ENCODE data around the gene ACKR2.
"Not testable (repeated sequence)": the region's sequence is repeated elsewhere in the genome, so short reads cannot be mapped to it uniquely, and the experiment has no call there.

Gene ACKR2

DNA sequence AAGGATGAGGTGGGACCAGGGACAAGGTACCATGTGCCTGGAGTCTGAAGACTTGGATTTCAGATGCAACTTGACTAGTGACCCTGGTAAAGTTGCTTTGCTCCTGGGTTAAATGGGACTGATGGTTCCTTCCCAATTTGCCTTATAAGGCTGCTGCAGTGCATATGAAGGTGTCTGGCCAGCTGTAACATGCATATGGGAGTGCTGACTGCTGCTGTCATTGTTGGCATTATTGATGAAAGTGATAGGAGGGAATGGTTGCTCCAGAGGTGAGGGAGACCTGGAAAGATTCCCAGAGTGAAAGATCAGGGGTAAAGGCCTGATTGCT is 45.9 kb downstream of the ACKR2 start:
- DNase-seq (ENCODE audit: low read depth in 1 of 2, low spot score in 1 of 2), result no peak

DNA sequence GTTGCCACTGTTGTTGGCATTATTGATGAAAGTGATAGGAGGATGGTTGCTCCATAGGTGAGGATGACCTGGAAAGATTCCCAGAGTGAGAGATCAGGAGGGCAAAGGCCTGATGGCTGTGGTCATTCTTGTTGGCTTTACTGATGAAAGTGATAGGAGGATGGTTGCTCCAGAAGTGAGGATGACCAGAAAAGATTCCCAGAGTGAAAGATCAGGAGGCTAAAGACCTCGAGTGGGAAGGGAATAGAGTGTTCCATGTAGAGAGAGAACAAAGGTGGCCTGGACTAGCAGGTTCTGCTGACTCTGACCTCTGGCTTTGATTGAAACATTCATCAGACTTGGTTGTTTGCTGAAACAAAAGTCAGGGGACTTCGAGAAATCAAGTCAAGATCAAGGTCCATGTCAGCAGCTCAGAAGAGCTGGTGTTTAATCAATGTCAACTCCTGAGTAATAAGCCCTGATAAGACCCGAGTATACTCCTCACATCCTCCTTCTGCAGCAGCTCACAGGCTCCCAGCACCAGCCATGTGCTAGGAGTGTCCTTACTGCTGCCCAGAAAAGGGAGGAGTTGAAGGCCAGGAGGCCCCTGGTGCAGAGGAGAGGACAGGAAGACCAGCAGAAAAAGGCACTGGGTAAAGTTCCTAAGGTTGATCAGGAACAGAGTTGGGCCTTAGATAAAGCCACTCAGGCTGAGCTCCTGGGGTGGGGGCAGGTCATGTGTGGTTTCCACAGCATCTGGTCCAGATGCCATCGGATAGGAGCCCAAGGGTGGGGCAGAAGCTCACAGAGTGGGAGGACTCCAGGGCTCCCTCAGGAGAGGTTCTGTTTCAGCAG is 46.5 kb downstream of the ACKR2 start:
- no peak for DNase-seq (ENCODE audit: low read depth in 1 of 2, low spot score in 1 of 2)

DNA sequence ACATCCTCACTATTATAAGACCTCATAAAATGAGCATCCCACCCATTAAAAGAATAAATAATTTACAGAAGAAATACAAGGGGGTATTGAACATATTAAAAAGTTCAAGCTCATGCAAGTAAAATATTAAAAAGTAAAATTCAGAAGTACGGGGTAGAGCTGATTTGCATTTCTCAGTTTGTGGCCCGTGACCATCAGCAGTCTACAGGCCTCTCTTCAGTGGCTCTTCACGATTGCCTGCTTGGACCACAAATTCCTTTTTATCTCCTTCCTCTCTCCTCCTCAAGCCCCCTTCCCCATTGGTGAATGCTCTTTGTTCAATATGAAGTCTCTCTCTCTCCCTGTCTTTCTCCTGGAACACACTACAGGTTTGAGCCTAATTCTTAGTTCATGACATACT is 47.3 kb downstream of the ACKR2 start:
- DNase-seq (ENCODE audit: low read depth in 1 of 2, low spot score in 1 of 2), result no peak

DNA sequence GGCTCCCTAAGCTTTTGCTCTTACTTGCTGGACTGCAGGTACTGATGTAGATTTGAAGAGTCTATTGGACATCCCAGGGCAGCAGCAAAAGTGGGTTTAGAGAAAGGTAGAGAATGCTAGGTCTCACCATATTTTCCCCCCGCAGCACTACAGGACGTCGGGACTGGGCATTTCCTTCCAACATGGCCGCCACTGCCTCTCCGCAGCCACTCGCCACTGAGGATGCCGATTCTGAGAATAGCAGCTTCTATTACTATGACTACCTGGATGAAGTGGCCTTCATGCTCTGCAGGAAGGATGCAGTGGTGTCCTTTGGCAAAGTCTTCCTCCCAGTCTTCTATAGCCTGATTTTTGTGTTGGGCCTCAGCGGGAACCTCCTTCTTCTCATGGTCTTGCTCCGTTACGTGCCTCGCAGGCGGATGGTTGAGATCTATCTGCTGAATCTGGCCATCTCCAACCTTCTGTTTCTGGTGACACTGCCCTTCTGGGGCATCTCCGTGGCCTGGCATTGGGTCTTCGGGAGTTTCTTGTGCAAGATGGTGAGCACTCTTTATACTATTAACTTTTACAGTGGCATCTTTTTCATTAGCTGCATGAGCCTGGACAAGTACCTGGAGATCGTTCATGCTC is 55.2 kb downstream of the ACKR2 start:
- no peak for DNase-seq (ENCODE audit: low read depth in 1 of 2, low spot score in 1 of 2)

DNA sequence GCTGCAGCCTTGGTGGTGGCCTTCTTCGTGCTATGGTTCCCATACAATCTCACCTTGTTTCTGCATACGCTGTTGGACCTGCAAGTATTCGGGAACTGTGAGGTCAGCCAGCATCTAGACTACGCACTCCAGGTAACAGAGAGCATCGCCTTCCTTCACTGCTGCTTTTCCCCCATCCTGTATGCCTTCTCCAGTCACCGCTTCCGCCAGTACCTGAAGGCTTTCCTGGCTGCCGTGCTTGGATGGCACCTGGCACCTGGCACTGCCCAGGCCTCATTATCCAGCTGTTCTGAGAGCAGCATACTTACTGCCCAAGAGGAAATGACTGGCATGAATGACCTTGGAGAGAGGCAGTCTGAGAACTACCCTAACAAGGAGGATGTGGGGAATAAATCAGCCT is 56.0 kb downstream of the ACKR2 start:
- no peak for DNase-seq (ENCODE audit: low read depth in 1 of 2, low spot score in 1 of 2)

DNA sequence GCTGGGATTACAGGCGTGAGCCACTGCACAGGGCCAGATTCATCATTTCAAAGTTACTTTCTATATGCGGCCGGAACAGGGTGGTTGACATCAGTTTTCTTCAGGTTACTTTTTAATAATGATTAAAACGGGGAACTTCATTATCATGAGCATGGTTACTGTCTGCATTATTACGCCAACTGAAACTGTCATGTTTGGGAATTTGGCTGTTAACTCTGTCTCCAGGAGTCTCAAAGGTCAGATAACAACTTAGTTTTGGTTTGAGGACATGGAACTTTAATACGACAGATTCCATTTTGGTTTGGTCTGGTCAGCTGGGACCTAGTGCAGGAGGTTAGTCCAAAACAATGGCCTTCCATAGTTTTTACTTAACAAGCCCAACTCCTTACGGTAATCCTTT is 57.9 kb downstream of the ACKR2 start:
- no peak for DNase-seq (ENCODE audit: low read depth in 1 of 2, low spot score in 1 of 2)

DNA sequence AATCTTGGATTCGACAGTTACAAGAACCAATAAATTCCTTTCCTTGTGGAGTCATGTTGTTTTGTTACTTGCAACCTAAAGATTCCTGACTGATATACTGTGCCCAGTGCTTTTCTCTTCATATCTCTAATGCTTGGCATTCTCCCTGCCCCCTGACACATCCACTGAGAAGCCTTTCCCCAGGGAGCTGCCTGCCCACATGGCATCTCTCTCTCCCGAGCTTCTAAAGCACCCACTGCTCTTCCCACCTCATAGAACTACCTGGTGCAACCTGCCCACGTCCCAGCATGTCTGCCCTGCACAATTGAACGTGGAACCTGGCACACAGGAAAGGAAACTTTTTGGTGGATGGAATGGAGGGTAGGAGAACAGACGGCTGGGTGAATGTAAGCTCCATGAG is 59.6 kb downstream of the ACKR2 start:
- no peak for DNase-seq (ENCODE audit: low read depth in 1 of 2, low spot score in 1 of 2)

DNA sequence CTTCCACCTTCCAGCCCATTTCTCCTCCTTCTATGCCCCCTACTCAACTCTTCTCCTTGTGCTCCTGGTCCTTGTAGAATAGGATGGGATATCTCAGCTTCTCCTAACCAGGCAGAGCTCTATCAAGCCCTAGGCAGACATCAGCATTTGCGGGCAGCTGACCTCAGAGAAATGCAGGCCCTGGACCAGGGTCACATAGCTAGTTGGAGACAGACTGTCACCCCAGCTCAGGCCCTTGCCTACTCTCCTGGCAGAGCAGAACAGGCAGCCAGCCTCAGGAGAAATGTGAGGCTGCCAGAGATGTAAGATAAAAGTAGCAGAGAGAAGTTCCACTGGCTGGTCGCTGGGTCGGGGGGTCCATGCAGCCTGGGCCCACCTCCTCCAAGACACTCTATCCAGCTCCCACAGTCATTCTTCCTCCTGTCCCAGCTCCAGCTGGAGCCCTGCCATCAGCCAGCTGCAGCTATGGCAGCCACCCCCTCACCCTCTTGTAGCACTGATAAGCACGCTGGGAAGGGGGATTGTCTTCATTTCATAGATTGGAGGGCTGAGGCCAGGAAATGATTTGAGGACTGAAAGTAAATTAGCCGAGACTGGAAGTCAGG is 62.4 kb downstream of the ACKR2 start:
- no peak for DNase-seq (ENCODE audit: low read depth in 1 of 2, low spot score in 1 of 2)

DNA sequence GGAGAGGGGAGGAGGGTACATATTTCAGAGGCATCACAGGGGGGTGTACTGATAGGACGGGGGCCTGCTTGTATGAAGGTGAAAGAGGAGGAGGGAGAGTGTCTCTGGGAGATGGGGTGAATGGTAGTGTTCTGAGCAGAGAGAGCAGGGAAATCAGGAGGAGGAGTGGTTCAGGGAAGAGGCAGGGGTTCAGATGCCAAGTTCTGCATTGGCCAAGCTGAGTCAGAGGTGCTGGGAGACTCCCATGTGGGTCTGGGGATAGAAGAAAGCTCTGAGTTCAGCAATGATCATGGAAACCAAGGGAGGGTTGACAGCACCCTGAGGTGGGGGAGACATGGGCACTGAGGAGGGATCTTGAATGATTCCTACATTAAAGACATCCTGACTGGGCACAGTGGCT is 63.5 kb downstream of the ACKR2 start:
- no peak for DNase-seq (ENCODE audit: low read depth in 1 of 2, low spot score in 1 of 2)

DNA sequence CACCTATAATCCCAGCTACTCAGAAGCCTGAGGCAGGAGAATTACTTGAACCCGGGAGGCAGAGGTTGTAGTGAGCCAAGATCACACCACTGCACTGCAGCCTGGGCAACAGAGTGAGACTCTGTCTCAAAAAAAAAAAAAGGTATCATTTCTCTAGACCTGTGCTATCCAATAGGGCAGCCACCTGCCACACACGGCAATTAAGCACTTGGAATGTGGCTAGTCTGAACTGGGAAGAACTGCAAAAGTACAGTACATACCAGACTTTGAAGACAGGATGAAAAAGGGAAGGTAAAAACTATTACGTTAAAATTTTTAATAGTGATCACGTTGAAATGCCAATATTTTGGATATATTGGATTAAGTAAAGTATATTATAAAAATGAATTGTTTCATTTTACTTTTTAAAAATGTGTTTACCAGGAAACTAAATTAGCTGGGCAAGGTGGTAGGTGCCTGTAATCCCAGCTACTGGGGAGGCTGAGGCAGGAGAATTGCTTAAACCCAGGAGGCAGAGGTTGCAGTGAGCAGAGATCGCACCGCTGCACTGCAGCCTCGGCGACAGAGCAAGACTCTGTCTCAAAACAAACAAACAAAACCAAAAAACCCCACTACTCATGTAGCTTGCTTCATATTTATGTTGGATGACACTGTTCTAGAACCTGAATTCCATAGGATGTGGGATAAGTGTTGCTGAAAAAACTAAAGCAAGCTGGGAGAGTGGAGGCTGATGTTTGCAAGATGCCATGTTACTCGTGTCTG is 64.2 kb downstream of the ACKR2 start:
- no peak for DNase-seq (ENCODE audit: low read depth in 1 of 2, low spot score in 1 of 2)

DNA sequence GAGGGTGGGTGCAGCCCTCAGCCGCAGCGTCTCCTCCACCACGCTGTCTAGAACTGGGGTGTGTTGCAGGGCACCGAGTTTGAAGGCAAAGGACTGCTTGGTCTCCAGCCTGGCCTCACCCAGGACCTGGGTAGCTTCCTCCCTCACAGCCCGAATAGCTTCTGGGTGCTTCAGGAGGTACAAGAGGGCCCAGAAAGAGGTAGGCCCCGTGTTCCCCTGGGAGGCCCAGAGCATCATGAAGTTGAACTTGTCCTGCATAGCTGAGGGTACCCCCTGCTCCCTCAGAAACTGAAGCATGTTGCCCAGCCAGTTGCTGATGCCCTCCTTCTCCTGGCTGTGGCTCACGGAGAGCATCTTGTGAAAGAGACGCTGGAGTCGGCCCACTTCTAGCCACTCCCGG is 65.5 kb downstream of the ACKR2 start:
- no peak for DNase-seq (ENCODE audit: low read depth in 1 of 2, low spot score in 1 of 2)

DNA sequence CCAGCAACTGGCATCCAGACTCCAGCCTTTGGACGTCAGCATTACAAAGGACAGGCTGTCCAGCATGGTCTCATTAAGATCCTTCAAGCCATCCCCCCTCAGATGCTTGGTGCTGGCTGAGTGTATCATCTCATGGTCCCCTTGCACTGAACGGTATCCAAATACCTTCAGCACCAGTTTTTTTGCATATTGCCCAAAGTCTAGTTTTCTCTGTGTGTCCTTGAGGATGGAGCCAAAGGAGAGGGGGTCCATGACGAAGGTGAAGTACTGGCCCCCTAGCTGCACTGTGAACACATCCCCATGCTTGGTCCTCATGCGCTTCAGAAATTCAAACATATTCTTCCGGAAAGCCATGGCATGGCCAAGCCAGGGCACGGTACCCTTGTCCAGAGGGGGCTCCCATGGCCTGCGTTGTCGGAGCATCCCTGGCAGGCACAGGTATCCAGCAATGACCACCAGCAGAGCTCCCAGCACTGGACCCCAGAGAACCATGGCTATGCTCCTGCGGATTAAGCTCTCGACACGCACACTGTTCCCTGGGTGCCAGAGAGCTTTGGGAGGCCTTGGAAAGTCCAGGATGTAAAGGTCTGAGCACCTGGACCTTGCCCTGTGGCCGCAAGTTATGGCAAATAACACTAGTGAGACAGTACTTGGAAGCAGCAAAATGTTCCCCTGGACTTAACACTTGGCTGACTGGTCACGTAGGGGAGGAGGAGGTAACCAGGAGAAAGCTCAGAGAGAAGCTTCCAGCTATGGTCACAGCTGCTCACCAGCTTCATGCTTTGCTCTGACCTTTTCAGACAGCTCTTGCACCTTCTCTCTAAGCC is 66.3 kb downstream of the ACKR2 start, which contains the start of gene CYP8B1:
TSS of gene CYP8B1 (minus strand) at position 555 of the 827 bp plus-strand sequence. CDS start at position 492, 63 bp downstream.
- no peak for DNase-seq (ENCODE audit: low read depth in 1 of 2, low spot score in 1 of 2)

DNA sequence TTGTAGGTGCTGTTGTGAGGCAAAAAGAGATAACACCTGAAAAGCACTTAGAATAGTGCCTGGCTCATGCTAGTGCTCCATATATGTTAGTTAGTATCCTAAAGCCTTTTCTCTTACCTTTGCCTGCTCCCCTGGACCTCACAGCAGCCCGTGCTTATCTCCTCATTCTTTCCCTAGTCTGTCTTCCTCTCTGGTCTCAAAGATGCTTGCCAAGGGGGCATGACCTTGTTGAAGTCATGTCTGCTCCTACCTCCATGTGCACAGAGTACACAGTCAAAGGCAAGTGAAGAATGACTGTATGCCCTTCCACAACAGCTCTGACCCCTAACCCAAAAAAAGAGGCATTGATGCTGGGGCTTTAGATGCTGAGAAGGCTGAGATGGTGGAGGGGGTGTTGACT is 67.2 kb downstream of the ACKR2 start:
- DNase-seq (ENCODE audit: low read depth in 1 of 2, low spot score in 1 of 2), result no peak

DNA sequence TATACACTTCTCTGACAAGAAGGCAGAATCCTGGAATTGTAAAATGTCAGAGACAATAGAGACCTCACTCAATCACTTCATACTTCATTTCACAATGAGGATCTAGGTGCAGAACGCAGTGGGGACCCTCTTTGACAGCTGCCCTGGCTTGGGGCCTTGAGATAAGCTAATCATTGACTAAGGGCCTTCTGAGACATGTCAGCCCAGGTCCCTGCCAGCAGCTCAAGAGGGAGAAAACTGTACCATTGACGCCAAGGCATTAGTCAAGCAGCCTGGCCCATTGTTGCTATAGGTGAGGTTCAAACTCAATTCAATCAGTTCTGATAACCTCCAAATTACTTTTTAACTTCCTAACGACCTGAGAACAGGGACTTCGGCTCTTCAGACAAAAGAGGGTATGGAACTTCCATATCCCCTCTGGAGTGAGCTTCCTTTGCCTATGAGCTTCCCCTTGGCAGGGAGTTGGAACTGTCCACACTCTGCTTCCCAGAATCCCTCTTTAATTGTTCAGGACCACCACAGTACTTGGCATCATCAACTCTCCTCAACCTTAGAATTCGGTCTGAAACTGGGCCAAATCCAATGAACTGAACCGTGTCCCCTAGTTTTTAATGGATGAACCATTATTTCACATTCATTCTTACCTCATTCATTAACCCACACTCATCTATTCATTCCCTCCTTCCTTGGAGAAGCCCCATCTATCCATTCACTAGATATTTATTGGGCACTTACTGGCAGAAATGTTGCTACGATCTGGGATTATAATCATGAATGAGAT is 67.9 kb downstream of the ACKR2 start:
- DNase-seq (ENCODE audit: low read depth in 1 of 2, low spot score in 1 of 2), result no peak

DNA sequence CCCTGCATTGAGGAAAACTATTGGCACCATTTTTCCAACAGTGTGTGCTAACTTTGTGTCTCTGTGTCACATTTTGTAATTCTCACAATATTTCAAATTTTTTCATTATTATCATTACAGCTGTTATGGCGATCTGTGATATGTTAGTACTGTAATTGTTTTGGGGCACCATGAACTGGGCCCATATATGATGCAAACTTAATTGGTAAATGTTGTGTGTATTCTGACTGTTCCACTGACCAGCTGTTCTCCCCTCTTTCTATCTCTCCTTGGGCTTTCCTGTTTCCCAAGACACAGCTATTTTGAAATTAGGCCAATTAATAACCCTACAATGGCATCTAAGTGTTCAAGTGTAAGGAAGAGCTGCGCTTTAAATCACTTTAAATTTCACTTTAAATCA is 68.6 kb downstream of the ACKR2 start:
- DNase-seq (ENCODE audit: low read depth in 1 of 2, low spot score in 1 of 2), result no peak

DNA sequence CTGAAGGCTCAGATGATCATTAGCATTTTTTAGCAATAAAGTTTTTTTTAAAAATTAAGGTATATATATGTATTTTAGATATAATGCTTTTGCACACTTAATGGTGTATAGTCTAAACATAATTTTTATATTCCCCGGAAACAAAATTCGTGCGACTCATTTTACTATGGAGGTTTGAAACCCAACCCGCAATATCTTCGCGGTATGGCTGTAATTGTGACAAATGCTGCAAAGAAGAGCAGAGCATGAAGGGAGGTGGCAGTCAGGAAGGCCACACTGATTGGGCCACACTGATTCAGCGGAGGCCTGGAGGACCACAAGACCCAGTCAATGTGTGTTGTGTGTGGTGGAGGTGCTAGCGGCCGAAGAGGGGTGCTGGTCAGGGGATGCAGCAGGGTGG is 70.9 kb downstream of the ACKR2 start:
- DNase-seq (ENCODE audit: low read depth in 1 of 2, low spot score in 1 of 2), result no peak

DNA sequence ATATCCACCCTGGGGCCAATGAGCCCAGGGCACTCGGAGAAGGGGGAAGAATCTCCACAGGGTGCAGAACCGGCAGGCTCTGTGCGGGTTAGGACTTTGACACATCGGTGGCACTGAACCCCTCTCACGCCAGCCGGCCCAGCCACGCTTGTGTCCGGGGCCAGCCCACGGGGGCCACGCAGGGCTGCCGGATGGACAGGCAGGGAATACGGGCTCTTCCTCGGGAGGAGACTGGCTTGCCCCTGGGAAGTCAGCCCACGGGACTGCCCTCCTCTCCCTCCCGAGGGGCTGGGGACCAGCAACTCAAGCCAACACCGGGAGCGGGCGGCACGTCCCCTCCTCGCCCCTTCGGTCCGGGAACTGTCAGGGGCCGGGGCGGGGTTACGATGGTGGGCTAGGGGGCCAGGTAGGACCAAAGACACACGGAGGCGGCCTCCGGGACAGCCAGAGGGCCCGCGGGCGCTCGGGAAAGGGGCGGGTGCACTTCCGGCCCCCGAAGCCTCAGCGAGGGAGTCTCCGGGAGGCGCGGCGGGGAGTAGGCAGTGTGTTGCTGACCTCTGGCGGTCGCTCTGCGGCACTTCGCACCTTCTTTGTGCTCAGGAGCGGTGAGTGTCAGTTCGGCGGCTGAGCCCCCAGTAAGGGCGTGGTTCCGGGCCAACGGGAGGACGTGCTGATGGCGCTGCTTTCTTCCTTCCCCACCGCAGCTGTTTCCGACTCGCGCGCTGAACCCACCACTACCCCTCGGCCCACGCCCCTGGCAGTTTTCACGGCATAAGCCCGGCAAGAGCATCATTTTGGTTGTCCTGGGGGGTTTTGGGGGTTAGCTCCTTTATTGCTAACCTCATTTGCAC is 71.6 kb downstream of the ACKR2 start:
- peak; percentile 69 to 75 for DNase-seq (ENCODE audit: low read depth in 1 of 2, low spot score in 1 of 2)

DNA sequence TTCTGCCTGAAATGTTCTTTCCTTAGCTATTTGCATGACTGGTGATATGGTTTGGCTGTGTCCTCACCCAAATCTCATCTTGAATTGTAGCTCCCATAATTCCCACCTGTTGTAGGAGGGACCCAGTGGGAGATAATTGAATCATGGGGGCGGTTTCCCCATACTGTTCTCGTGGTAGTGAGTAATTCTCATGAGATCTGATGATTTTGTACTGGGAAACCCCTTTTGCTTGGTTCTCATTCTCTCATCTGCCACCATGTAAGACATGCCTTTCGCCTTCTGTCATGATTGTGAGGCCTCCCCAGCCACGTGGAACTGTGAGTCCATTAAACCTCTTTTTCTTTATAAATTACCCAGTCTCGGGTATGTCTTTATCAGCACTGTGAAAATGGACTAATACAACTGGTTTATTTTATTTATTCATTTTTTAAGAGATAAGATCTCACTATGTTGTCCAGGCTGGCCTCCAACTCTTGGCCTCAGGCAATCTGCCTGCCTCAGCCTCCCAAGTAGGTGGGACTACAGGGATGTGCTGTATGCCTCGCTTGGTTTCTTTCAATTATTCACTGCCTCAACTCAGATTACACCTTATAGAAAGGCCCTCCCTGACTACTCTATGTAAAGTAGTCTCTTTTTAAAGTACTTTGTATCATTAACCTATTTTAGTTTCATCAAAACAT is 74.1 kb downstream of the ACKR2 start:
- not testable (repeated sequence) for DNase-seq (ENCODE audit: low read depth in 1 of 2, low spot score in 1 of 2)

DNA sequence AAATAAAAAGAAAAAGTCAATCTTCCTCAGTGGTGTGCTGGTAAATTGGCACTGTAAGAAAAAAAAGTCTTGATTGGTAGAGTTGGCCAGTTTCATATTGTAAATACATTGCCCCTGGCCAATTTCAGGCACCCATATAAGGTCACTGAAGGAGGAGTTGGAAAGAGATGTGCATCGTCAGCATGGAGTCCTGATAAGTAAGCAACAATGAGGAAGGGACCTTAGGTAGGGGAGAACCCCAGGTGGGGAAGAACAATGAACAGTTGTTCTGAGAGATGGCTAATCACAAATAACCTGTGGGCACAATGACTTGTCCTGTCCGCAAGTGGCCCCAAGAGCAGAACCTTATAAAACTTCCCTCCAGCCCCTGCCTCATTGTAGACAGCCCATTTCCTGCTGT is 75.1 kb downstream of the ACKR2 start:
- no peak for DNase-seq (ENCODE audit: low read depth in 1 of 2, low spot score in 1 of 2)
